GM23248 (cell line): ENCODE data around the gene LZTS2.

Experiments
- EZH2 ChIP-seq: fragments of 200-600 bp; sonication (generic); IDR thresholded peaks from 2 replicates; pipeline ENCODE4 v1.6.1; 2018; ENCODE audit warnings: antibody characterized with exemption, mild to moderate bottlenecking; ENCODE audit not compliant: insufficient read depth, poor library complexity, severe bottlenecking
- EZH2phosphoT487 ChIP-seq: fragments of 200-600 bp; sonication (generic); IDR thresholded peaks from 2 replicates; pipeline ENCODE4 v1.6.1; 2018; ENCODE audit warnings: antibody characterized with exemption, moderate library complexity, mild to moderate bottlenecking, low read depth; ENCODE audit not compliant: insufficient read depth

GRCh38 chr10:100985336-100985735 lies 14.3 kb upstream of the LZTS2 start:
- TF ChIP-seq EZH2: no peak
- TF ChIP-seq EZH2phosphoT487: no peak
